Neural progenitor cell (in vitro differentiated cells): ENCODE data around the gene RNF157. TPM values are rescaled to one million over a fixed set of nuclear protein-coding genes. Genes with fewer than 3 reads are reported as not detected.
A peak's percentile ranks its signal among the peaks of the same experiment; 100 is the strongest.

Experiments used
- DNase-seq: peaks from one replicate; pipeline ENCODE4 v3.0.0-alpha.2; 2016; ENCODE audit warnings: low spot score
- H2AFZ ChIP-seq: fragments of 200-600 bp; sonication (generic); replicated peaks from 2 replicates; pipeline ENCODE4 v1.6.1; 2016; ENCODE audit warnings: antibody characterized with exemption
- H3F3A ChIP-seq: fragments of 200-600 bp; sonication (generic); 2 replicates; pipeline ENCODE4 v1.6.1; 2016; ENCODE audit warnings: antibody characterized with exemption, low read depth
- H3K27ac ChIP-seq: fragments of 200-600 bp; sonication (generic); 2 replicates; pipeline ENCODE4 v1.5.1; 2016; ENCODE audit warnings: mild to moderate bottlenecking
- H3K27me3 ChIP-seq: fragments of 200-600 bp; sonication (generic); 2 replicates; pipeline ENCODE4 v1.6.1; 2016; ENCODE audit warnings: mild to moderate bottlenecking, moderate library complexity
- H3K36me3 ChIP-seq: fragments of 200-600 bp; sonication (generic); 2 replicates; pipeline ENCODE4 v1.5.1; 2016
- H3K4me1 ChIP-seq: fragments of 200-600 bp; sonication (generic); 2 replicates; pipeline ENCODE4 v1.6.1; 2016; ENCODE audit warnings: mixed run types
- H3K4me2 ChIP-seq: fragments of 200-600 bp; sonication (generic); 2 replicates; pipeline ENCODE4 v1.6.1; 2016
- H3K4me3 ChIP-seq: fragments of 200-600 bp; sonication (generic); 2 replicates; pipeline ENCODE4 v1.5.1; 2016
- H3K79me2 ChIP-seq: fragments of 200-600 bp; sonication (generic); 2 replicates; pipeline ENCODE4 v1.6.1; 2016; ENCODE audit warnings: low read depth
- H3K9ac ChIP-seq: fragments of 200-600 bp; sonication (generic); 2 replicates; pipeline ENCODE4 v1.6.1; 2016
- H3K9me3 ChIP-seq: fragments of 200-600 bp; sonication (generic); 2 replicates; pipeline ENCODE4 v1.5.1; 2016; ENCODE audit warnings: low read depth
- H4K20me1 ChIP-seq: fragments of 200-600 bp; sonication (generic); 2 replicates; pipeline ENCODE4 v1.6.1; 2016; ENCODE audit warnings: low read depth
- H3K27ac Mint-ChIP-seq: 3 replicates; pipeline ENCODE4 v1.8.0; 2021; ENCODE audit warnings: mixed read lengths
- H3K27me3 Mint-ChIP-seq: 2 replicates; pipeline ENCODE4 v1.8.0; 2022; ENCODE audit warnings: low read depth, mild to moderate bottlenecking, inconsistent platforms, moderate library complexity, mixed read lengths; ENCODE audit not compliant: insufficient read depth
- H3K36me3 Mint-ChIP-seq: 3 replicates; pipeline ENCODE4 v1.8.0; 2021; ENCODE audit warnings: mixed read lengths
- H3K4me1 Mint-ChIP-seq: 3 replicates; pipeline ENCODE4 v1.8.0; 2021; ENCODE audit warnings: mixed read lengths
- H3K4me3 Mint-ChIP-seq: 3 replicates; pipeline ENCODE4 v1.8.0; 2021; ENCODE audit warnings: mild to moderate bottlenecking, moderate library complexity, mixed read lengths
- H3K9me3 Mint-ChIP-seq: 3 replicates; pipeline ENCODE4 v1.8.0; 2020; ENCODE audit warnings: mixed read lengths
- EZH2 ChIP-seq: fragments of 200-600 bp; sonication (generic); IDR thresholded peaks from 2 replicates; pipeline ENCODE4 v1.6.1; 2017; ENCODE audit warnings: antibody characterized with exemption, mild to moderate bottlenecking, moderate library complexity
- EZH2phosphoT487 ChIP-seq: fragments of 200-600 bp; sonication (generic); IDR thresholded peaks from 2 replicates; pipeline ENCODE4 v1.6.1; 2017; ENCODE audit warnings: antibody characterized with exemption
- total RNA-seq: library from RNA; depleted of rRNA; stranded (reverse); fragments of >200 nt; gene quantifications from 2 replicates; pipeline ENCODE4 v1.2.3, GENCODE V29; 2015; ENCODE audit warnings: low replicate concordance
- TF ChIP-seq, protein P1 (sequence below): fragments of 200-600 bp; sonication (generic); IDR thresholded peaks from 2 replicates; pipeline ENCODE4 v1.5.1; 2017; ENCODE audit warnings: antibody characterized with exemption, mild to moderate bottlenecking

Gene RNF157
- total RNA-seq, 1 donor from 2014 or later: 21.0 TPM

DNA sequence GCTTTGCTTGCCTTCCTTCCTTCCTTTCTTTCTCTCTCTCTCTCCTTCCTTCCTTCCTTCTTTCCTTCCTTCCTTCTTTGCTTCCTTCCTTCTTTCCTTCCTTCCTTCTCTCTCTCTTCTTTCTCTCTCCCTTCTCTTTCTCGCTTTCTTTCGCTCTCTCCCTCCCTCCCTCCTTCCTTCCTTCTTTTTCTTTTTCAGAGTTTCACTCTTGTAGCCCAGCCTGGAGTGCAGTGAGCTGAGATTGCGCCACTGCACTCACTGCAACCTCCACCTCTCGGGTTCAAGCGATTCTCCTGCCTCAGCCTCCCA is 117.1 kb downstream of the RNF157 start:
- H3K27ac ChIP-seq: no peak overlapping the region
- no peak overlapping the region for H3K4me3 ChIP-seq
- no peaks in the 10 kb centered on the region for H3K9me3 ChIP-seq
- H3K4me1 Mint-ChIP-seq: peaks cover 40% of the 10 kb centered on the region
- no peaks in the 10 kb centered on the region for H3K36me3 Mint-ChIP-seq
- H3K9ac ChIP-seq: no peak overlapping the region
- DNase-seq: no peak
- TF ChIP-seq, protein P1, sequence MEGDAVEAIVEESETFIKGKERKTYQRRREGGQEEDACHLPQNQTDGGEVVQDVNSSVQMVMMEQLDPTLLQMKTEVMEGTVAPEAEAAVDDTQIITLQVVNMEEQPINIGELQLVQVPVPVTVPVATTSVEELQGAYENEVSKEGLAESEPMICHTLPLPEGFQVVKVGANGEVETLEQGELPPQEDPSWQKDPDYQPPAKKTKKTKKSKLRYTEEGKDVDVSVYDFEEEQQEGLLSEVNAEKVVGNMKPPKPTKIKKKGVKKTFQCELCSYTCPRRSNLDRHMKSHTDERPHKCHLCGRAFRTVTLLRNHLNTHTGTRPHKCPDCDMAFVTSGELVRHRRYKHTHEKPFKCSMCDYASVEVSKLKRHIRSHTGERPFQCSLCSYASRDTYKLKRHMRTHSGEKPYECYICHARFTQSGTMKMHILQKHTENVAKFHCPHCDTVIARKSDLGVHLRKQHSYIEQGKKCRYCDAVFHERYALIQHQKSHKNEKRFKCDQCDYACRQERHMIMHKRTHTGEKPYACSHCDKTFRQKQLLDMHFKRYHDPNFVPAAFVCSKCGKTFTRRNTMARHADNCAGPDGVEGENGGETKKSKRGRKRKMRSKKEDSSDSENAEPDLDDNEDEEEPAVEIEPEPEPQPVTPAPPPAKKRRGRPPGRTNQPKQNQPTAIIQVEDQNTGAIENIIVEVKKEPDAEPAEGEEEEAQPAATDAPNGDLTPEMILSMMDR: no peak
- TF ChIP-seq EZH2phosphoT487: no peak
- TF ChIP-seq EZH2: no peak
- H3K9me3 Mint-ChIP-seq: no peaks in the 10 kb centered on the region
- no peaks in the 10 kb centered on the region for H4K20me1 ChIP-seq
- no peak overlapping the region for H3K4me3 Mint-ChIP-seq
- H3K79me2 ChIP-seq: no peaks in the 10 kb centered on the region
- H3K4me1 ChIP-seq: no peaks in the 10 kb centered on the region
- no peak overlapping the region for H3K4me2 ChIP-seq
- no peaks in the 10 kb centered on the region for H3K36me3 ChIP-seq
- H3K27me3 ChIP-seq: peaks cover 10% of the 10 kb centered on the region
- peak overlapping the region; percentile 55 for H3K27ac Mint-ChIP-seq
- peaks cover 6% of the 10 kb centered on the region for H3F3A ChIP-seq
- H3K27me3 Mint-ChIP-seq: peaks cover 2% of the 10 kb centered on the region
- no peak overlapping the region for H2AFZ ChIP-seq

DNA sequence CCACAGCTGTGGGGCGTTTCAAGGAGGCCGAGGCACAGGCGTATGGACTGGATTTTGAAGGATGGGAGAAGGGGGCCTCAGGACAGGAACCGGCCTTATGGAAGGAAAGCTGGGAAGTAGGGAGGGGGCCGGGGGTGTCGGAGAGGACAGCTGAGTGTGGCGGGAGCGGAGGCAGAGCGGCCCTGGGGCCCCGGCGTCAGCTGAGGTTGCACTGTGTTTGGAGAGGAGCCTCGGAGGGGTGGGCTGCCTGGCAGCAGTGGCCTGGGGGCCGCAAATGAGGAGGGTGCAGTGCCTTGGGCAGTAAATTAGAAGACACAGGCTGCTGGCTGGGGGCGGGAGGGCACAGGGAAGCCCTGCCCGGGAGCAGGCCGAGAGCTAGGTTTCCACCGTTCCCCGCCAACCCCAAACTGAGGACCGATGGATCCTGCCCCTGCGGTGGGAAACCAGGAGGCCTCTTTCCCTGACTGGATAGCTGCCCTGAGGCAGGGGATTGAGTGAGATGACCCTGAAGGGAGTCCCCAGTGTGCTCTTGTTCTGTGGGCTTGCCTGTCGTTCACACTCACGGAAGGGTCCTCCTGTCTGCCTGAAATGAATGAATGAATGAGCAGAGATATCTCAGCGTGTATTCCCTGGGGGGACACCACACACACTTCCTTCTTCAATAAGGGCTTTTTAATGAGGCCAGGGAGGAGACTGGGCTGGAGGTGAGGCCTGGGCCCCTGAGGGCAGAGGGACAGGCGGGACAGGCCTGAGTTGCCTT is 117.7 kb downstream of the RNF157 start:
- no peaks in the 10 kb centered on the region for H4K20me1 ChIP-seq
- Mint-ChIP-seq H3K36me3 (no peaks in the 10 kb centered on the region), H3K4me3 (peak overlapping the region; percentile 58), H3K27me3 (peaks cover 2% of the 10 kb centered on the region), H3K9me3 (no peaks in the 10 kb centered on the region), H3K4me1 (peaks cover 40% of the 10 kb centered on the region), H3K27ac (peak overlapping the region; percentile 95)
- no peaks in the 10 kb centered on the region for H3K36me3 ChIP-seq
- H3F3A ChIP-seq: peaks cover 6% of the 10 kb centered on the region
- H3K4me3 ChIP-seq: no peak overlapping the region
- no peak overlapping the region for H3K4me2 ChIP-seq
- peaks cover 10% of the 10 kb centered on the region for H3K27me3 ChIP-seq
- no peaks in the 10 kb centered on the region for H3K9me3 ChIP-seq
- no peak for TF ChIP-seq EZH2
- TF ChIP-seq EZH2phosphoT487: no peak
- TF ChIP-seq, protein P1: no peak
- H3K79me2 ChIP-seq: no peaks in the 10 kb centered on the region
- H3K4me1 ChIP-seq: no peaks in the 10 kb centered on the region
- H3K9ac ChIP-seq: no peak overlapping the region
- H3K27ac ChIP-seq: no peak overlapping the region
- peak overlapping the region; percentile 3 for H2AFZ ChIP-seq
- DNase-seq: no peak

- Histone ChIP-seq H3K27me3 (peaks cover 10% of the 10 kb centered on the region), H3K27ac (no peak overlapping the region), H3K79me2 (no peaks in the 10 kb centered on the region), H3K4me2 (peak overlapping the region; percentile 52), H3K36me3 (no peaks in the 10 kb centered on the region), H3K4me1 (no peaks in the 10 kb centered on the region), H3F3A (peaks cover 6% of the 10 kb centered on the region), H2AFZ (peak overlapping the region; percentile 3), H3K9me3 (no peaks in the 10 kb centered on the region), H3K9ac (no peak overlapping the region), H4K20me1 (no peaks in the 10 kb centered on the region), H3K4me3 (no peak overlapping the region)
- peak overlapping the region; percentile 58 for H3K4me3 Mint-ChIP-seq
- no peaks in the 10 kb centered on the region for H3K9me3 Mint-ChIP-seq
- no peaks in the 10 kb centered on the region for H3K36me3 Mint-ChIP-seq
- TF ChIP-seq EZH2 (no peak), EZH2phosphoT487 (no peak)
- TF ChIP-seq, protein P1: no peak
- H3K4me1 Mint-ChIP-seq: peaks cover 40% of the 10 kb centered on the region
- peaks cover 2% of the 10 kb centered on the region for H3K27me3 Mint-ChIP-seq
- H3K27ac Mint-ChIP-seq: peak overlapping the region; percentile 95
- DNase-seq: no peak
Observed at GRCh38 chr17:76121932-76122430, 118.3 kb downstream of the RNF157 start.
